Measurements from ENCODE around the gene MTNR1B.

The MTNR1B gene

GRCh38 chr11:92969634-92970347 is at the start of gene MTNR1B:
Gene MTNR1B (plus strand): TSS chr11:92969651. CDS start chr11:92969726, 75 bp downstream.
- DNase-seq: no peak

GRCh38 chr11:92920331-92920730 is 49.1 kb upstream of the MTNR1B start:
- no peak for DNase-seq

GRCh38 chr11:92922731-92923130 is 46.7 kb upstream of the MTNR1B start:
- no peak for DNase-seq

- no peak for DNase-seq
Measured at GRCh38 chr11:92929246-92929645, 40.2 kb upstream of the MTNR1B start.

- DNase-seq: no peak
Measured at GRCh38 chr11:92929653-92930052, 39.8 kb upstream of the MTNR1B start.

- no peak for DNase-seq
Measured at GRCh38 chr11:92931746-92932422, 37.6 kb upstream of the MTNR1B start.

- no peak for DNase-seq
Measured at GRCh38 chr11:92939305-92939704, 30.1 kb upstream of the MTNR1B start.

GRCh38 chr11:92941676-92942571 is 27.5 kb upstream of the MTNR1B start:
- DNase-seq: no peak

GRCh38 chr11:92946707-92947106 is 22.7 kb upstream of the MTNR1B start:
- no peak for DNase-seq

GRCh38 chr11:92948116-92948515 is 21.3 kb upstream of the MTNR1B start:
- no peak for DNase-seq

- no peak for DNase-seq
Measured at GRCh38 chr11:92954003-92954402, 15.4 kb upstream of the MTNR1B start.

- DNase-seq: no peak
Measured at GRCh38 chr11:92955860-92956259, 13.6 kb upstream of the MTNR1B start.

GRCh38 chr11:92960886-92961285 is 8.6 kb upstream of the MTNR1B start:
- DNase-seq: no peak

GRCh38 chr11:92962446-92962845 is 7.0 kb upstream of the MTNR1B start:
- DNase-seq: no peak

GRCh38 chr11:92964471-92964870 is 5.0 kb upstream of the MTNR1B start:
- no peak for DNase-seq

- no peak for DNase-seq
Measured at GRCh38 chr11:92965196-92965595, 4.3 kb upstream of the MTNR1B start.

- DNase-seq: no peak
Measured at GRCh38 chr11:92967178-92967577, 2.3 kb upstream of the MTNR1B start.

GRCh38 chr11:92967867-92968266 is 1.6 kb upstream of the MTNR1B start:
- no peak for DNase-seq

- no peak for DNase-seq
Measured at GRCh38 chr11:92969293-92969633, 188 bp upstream of the MTNR1B start.

- no peak for DNase-seq
Measured at GRCh38 chr11:92972248-92972647, 2.8 kb downstream of the MTNR1B start.

- no peak for DNase-seq
Measured at GRCh38 chr11:92975285-92975684, 5.8 kb downstream of the MTNR1B start.

- no peak for DNase-seq
Measured at GRCh38 chr11:92976681-92977080, 7.2 kb downstream of the MTNR1B start.

- DNase-seq: no peak
Measured at GRCh38 chr11:92977401-92977800, 8.0 kb downstream of the MTNR1B start.
